Measurements from ENCODE around the gene NRBF2.

NRBF2 gene

DNA sequence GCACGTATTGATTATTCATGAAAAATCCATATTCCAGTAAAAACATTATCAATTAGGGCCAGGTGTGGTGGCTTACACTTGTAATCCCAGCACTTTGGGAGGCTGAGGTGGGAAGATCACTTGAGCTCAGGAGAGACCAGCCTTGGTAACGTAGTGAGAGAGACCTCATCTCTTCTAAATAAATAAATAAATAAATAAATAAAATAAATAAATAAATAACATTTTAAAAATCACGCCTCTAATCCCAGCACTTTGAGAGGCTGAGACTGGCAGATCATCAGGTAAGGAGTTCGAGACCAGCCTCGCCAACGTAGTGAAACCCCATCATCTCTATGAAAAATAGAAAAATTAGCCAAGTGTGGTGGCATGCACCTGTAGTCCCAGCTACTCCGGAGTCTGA, 32.1 kb downstream of the NRBF2 start:
- TF ChIP-seq, protein P1, sequence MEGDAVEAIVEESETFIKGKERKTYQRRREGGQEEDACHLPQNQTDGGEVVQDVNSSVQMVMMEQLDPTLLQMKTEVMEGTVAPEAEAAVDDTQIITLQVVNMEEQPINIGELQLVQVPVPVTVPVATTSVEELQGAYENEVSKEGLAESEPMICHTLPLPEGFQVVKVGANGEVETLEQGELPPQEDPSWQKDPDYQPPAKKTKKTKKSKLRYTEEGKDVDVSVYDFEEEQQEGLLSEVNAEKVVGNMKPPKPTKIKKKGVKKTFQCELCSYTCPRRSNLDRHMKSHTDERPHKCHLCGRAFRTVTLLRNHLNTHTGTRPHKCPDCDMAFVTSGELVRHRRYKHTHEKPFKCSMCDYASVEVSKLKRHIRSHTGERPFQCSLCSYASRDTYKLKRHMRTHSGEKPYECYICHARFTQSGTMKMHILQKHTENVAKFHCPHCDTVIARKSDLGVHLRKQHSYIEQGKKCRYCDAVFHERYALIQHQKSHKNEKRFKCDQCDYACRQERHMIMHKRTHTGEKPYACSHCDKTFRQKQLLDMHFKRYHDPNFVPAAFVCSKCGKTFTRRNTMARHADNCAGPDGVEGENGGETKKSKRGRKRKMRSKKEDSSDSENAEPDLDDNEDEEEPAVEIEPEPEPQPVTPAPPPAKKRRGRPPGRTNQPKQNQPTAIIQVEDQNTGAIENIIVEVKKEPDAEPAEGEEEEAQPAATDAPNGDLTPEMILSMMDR (IDR thresholded peaks at IDR 0.05; ENCODE audit: low read depth, low read length, missing control alignments), result no peak
- H3K4me3 ChIP-seq (ENCODE audit: low read depth, low read length), result no peak overlapping the region
- no peak for DNase-seq (ENCODE audit: low read depth)

DNA sequence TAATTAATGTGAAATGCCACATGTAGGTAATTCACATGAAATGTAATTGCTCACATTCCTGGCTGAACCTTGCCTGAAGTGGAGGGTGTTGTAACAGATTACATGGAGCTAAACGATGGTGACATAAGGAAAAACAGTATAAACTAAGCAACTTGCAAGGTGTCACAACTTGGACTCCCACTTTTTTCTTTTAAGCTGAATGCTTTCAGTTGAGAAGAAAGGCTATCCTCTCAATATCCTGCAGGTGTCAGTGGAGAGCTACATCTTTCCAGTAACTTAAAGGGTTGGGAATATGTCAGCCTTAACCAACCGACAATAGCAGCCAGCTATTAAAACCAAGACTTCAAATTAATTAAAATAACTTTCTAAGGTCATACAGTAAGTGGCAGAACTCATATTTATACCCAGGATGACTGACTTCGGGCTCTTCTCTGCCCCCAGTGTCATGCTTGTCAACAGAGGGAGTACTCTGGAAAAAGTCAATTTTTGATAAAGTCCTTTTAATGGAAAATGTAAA, 33.7 kb downstream of the NRBF2 start:
- peak; percentile 54 for DNase-seq (ENCODE audit: low read depth)
- TF ChIP-seq, protein P1 (IDR thresholded peaks at IDR 0.05; ENCODE audit: low read depth, low read length, missing control alignments), result peak; percentile 78
- H3K4me3 ChIP-seq (ENCODE audit: low read depth, low read length), result no peak overlapping the region

DNA sequence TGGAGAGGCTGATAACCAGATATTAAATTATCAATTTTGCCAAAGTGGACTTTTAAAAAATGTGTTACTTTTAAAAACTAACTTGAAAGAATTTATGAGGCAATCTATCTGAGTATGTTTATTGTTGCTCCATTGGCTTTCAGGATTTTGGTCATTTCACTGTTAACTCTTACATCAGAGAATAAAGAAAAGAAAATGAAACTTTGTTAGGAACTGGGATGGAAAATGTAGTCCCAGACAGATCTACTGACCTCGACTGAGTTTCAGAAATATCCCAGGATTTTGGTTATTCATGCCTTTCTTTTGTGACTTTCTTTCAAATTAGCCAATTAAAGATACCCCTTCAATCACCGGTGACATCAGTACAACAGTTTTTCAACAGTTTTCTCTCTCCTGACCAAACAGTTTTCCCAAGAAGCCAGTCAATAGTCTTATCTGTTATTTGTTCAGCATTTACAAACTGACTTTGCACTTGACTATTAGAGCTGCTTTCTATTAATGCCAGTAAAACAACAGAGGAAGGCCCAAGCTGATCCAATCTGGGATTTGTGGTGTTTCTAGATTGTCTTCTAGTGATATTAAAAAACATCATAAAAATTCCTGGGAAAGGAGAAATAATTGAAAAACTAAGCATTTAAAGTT, 35.8 kb downstream of the NRBF2 start:
- no peak overlapping the region for H3K4me3 ChIP-seq (ENCODE audit: low read depth, low read length)
- TF ChIP-seq, protein P1 (IDR thresholded peaks at IDR 0.05; ENCODE audit: low read depth, low read length, missing control alignments), result no peak
- DNase-seq (ENCODE audit: low read depth), result no peak

DNA sequence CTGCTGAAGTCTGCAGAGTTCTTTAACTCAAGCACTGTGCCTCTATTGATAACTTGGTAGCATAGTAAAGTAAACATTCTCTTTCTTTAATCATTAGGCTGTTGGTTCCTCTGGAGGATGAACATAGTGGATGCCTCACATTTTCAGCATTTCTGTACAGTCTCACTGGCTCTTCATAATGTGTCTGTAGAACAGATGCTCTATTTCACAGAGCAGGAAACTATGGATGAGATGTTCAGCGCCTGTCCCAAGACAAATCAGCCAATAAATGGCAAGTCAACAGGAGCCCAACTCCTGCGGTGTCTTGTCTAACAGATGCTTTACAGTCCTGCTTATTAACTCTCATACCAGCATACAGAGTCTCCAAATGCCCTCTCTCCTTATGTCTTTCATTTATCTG, 36.5 kb downstream of the NRBF2 start:
- no peak for DNase-seq (ENCODE audit: low read depth)
- H3K4me3 ChIP-seq (ENCODE audit: low read depth, low read length), result no peak overlapping the region
- TF ChIP-seq, protein P1 (IDR thresholded peaks at IDR 0.05; ENCODE audit: low read depth, low read length, missing control alignments), result no peak

DNA sequence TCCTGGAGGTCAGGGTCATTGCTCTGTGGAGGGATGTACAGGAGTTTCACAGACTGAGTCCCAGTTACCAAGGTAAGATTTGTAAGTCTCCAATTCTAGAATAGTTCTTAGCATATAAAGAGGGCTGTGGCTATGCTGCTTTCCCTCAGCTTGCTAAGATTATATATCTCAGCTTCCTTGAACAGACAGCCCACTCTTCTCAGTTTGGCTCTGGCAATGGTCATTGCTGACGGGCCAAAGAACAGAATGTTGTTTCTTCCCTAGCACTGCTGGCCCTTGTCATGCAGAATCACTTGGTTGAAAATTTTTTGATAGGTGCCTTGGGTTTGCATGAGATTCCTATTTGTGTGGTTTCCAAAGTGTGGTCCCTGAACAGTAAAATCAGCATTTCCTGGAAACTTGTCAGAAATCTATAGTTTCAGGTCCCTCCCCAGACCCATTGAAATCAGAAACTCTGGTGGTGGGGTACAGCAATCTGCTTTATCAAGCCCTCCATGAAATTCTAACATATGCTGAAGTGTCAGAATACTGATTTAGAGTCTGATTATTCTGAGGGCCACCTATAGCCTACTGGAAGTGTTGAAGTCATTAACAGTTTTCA, 38.2 kb downstream of the NRBF2 start:
- no peak for DNase-seq (ENCODE audit: low read depth)
- no peak overlapping the region for H3K4me3 ChIP-seq (ENCODE audit: low read depth, low read length)

DNA sequence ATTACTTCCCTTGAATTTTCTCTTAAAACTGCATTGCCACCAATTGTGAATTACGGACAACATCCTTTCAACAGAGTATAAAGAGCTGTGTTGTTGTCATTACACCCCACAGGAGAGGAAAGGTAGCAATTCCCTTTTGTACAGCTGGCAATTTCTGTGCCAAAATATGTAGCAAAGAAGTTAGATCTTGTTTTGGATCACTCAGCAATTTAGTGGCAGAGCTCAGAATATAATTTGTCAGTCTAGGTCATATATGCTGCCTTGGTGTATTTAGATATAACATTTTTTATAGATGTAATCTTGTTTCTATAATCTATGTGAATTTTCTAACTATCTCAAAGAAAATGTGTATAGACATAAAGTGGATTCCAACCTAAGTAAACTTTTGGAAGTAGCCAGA, 38.8 kb downstream of the NRBF2 start:
- H3K4me3 ChIP-seq (ENCODE audit: low read depth, low read length), result no peak overlapping the region
- DNase-seq (ENCODE audit: low read depth), result no peak
- TF ChIP-seq, protein P1 (IDR thresholded peaks at IDR 0.05; ENCODE audit: low read depth, low read length, missing control alignments), result no peak

More for the DNA sequence above, 38.2 kb downstream of the NRBF2 start:
- TF ChIP-seq, protein P1 (IDR thresholded peaks at IDR 0.05; ENCODE audit: low read depth, low read length, missing control alignments), result no peak
